ENCODE measurements around the gene SLC7A6. TPM values are rescaled to one million over a fixed set of nuclear protein-coding genes. Genes with fewer than 3 reads are reported as not detected.

SLC7A6 gene
- total and polyA plus RNA-seq, 2 of the 13 experiments (the other 11 are each of a cell fraction or from before 2014, with no cell fraction given) = 35.8 to 70.8 TPM

- 0 out of 2 replicates have a peak, but pooled peaks have one; percentile 1 for TF ChIP-seq HBP1 (CRISPR knock-in tag; IDR thresholded peaks at IDR 0.05; ENCODE audit: low read depth)
- TF ChIP-seq ZBTB1 (CRISPR knock-in tag; IDR thresholded peaks at IDR 0.05; ENCODE audit: borderline replicate concordance) = 0 out of 2 replicates have a peak, but pooled peaks have one; percentile 14
- TF ChIP-seq RBM22 (optimal IDR thresholded peaks at IDR 0.05; ENCODE audit: low read length) = no peak
- no peak for TF ChIP-seq CBX2 (IDR thresholded peaks at IDR 0.05; ENCODE audit: low read depth, low read length)
- no peak for TF ChIP-seq CBX2 (CRISPR knock-in tag; IDR thresholded peaks at IDR 0.05; ENCODE audit: low read depth)
- TF ChIP-seq FOSL2 (CRISPR knock-in tag; IDR thresholded peaks at IDR 0.05) = no peak
- TF ChIP-seq THRA (CRISPR knock-in tag; IDR thresholded peaks at IDR 0.05; ENCODE audit: borderline replicate concordance) = no peak
- 0 out of 2 replicates have a peak, but pooled peaks have one; percentile 23 for TF ChIP-seq ZFP82 (CRISPR knock-in tag; IDR thresholded peaks at IDR 0.05; ENCODE audit: borderline replicate concordance)
- TF ChIP-seq BRF2 (CRISPR knock-in tag; IDR thresholded peaks at IDR 0.05) = 0 out of 2 replicates have a peak, but pooled peaks have one; percentile 16
- 0 out of 4 replicates have a peak, but pooled peaks have one; percentile 4 to 12 for TF ChIP-seq HMGXB4 (CRISPR knock-in tag; IDR thresholded peaks at IDR 0.05; ENCODE audit: borderline replicate concordance in 1 of 2, low read depth in 1 of 2)
- TF ChIP-seq ZNF543 (CRISPR knock-in tag; IDR thresholded peaks at IDR 0.05) = 0 out of 2 replicates have a peak, but pooled peaks have one; percentile 13
- no peak for TF ChIP-seq GPN1 (CRISPR knock-in tag; IDR thresholded peaks at IDR 0.05; ENCODE audit: borderline replicate concordance)
- peak; percentile 7; the same call in 1 of the 2 replicates for TF ChIP-seq KMT2A (CRISPR knock-in tag; IDR thresholded peaks at IDR 0.05)
- TF ChIP-seq ZBTB46 (CRISPR knock-in tag; IDR thresholded peaks at IDR 0.05; ENCODE audit: borderline replicate concordance) = 0 out of 2 replicates have a peak, but pooled peaks have one; percentile 20
- TF ChIP-seq TCF12 (IDR thresholded peaks at IDR 0.05) = no peak
- peak; percentile 37; the same call in 1 of the 2 replicates for TF ChIP-seq TCF12 (CRISPR knock-in tag; IDR thresholded peaks at IDR 0.05)
- no peak for TF ChIP-seq ZFY (CRISPR knock-in tag; IDR thresholded peaks at IDR 0.05)
- TF ChIP-seq FOXK2 (IDR thresholded peaks at IDR 0.05) = no peak
- no peak for TF ChIP-seq ZNF629 (CRISPR knock-in tag; conservative IDR thresholded peaks at IDR 0.05)
- peak; percentile 84 for TF ChIP-seq ZNF777 (CRISPR knock-in tag; IDR thresholded peaks at IDR 0.05)
- peak; percentile 5; the same call in 1 of the 2 replicates for TF ChIP-seq EEA1 (CRISPR knock-in tag; IDR thresholded peaks at IDR 0.05; ENCODE audit: borderline replicate concordance)
- TF ChIP-seq CBX5 (CRISPR knock-in tag; IDR thresholded peaks at IDR 0.05; ENCODE audit: borderline replicate concordance) = no peak
Measured at GRCh38 chr16:68235887-68236136, 28.5 kb upstream of the SLC7A6 start, which contains the start of gene ESRP2 (continued).
